ENCODE data around the gene PYGB.
"Not testable (repeated sequence)": the region's sequence is repeated elsewhere in the genome, so short reads cannot be mapped to it uniquely, and the experiment has no call there.

DNA sequence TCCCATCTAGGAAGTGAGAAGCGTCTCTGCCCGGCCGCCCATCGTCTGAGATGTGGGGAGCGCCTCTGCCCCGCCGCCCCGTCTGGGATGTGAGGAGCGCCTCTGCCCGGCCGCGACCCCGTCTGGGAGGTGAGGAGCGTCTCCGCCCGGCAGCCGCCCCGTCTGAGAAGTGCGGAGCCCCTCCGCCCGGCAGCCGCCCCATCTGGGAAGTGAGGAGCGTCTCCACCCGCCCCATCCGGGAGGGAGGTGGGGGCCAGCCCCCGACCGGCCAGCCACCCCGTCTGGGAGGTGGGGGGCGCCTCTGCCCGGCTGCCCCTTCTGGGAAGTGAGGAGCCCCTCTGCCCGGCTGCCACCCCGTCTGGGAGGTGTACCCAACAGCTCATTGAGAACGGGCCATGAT, 64.8 kb downstream of the PYGB start:
- TF ChIP-seq, protein P1, sequence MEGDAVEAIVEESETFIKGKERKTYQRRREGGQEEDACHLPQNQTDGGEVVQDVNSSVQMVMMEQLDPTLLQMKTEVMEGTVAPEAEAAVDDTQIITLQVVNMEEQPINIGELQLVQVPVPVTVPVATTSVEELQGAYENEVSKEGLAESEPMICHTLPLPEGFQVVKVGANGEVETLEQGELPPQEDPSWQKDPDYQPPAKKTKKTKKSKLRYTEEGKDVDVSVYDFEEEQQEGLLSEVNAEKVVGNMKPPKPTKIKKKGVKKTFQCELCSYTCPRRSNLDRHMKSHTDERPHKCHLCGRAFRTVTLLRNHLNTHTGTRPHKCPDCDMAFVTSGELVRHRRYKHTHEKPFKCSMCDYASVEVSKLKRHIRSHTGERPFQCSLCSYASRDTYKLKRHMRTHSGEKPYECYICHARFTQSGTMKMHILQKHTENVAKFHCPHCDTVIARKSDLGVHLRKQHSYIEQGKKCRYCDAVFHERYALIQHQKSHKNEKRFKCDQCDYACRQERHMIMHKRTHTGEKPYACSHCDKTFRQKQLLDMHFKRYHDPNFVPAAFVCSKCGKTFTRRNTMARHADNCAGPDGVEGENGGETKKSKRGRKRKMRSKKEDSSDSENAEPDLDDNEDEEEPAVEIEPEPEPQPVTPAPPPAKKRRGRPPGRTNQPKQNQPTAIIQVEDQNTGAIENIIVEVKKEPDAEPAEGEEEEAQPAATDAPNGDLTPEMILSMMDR (IDR thresholded peaks at IDR 0.05), result not testable (repeated sequence)
- TF ChIP-seq POLR2A (IDR thresholded peaks at IDR 0.05), result not testable (repeated sequence)

Measured in body of pancreas (tissue), 4 donors.